CD4-positive, alpha-beta T cell treated with Interleukin-4 for 1 hour (primary cell): ENCODE data around the gene BSG.

ENCODE experiments used
- DNase-seq, 2 donors: peaks; one replicate each; pipeline ENCODE4 v3.0.0-alpha.2; 2020 to 2022

BSG gene

DNA sequence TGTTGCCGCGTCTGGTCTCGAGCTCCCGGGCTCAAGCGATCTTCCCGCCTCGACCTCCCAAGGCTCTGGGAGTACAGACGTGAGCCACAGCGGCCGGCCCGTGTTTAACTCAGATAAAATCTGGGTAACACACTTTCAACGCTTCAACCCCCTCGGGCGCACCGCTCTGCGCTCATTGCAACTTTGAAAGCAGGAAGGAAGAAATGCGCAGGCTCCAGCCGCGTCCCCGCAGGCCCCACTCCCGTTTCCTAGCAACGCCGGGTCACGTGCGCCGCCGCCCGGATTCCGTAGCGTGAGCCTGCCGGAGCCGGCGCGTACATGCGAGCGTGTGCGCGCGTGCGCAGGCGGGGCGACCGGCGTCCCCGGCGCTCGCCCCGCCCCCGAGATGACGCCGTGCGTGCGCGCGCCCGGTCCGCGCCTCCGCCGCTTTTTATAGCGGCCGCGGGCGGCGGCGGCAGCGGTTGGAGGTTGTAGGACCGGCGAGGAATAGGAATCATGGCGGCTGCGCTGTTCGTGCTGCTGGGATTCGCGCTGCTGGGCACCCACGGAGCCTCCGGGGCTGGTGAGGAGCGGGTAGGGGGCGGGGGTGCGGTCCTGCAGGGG, at the start of gene BSG:
BSG (plus strand) TSS at position 457 of the 603 bp plus-strand sequence; CDS start at position 496, 39 bp downstream.
- DNase-seq: peak; percentile 98

DNA sequence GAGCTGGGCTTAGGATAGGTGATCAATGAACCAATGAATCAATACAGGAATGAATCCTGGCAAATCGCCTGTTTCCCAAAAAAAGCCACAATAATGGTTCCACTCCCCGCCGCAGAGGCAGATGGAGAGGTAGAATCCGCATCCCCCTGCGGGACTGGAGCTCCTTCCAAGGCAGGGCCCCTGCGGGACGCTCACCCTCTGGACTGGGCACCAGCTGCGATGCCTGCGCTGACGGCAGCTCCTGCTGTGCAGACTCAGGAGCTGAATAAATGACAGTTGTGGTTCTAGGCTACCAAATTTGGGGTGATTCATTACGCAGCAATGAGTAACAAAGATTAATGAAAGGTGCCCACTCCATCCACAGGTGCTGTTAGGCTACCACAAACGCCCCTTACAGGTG, 49.7 kb upstream of the BSG start:
- DNase-seq: no peak

DNA sequence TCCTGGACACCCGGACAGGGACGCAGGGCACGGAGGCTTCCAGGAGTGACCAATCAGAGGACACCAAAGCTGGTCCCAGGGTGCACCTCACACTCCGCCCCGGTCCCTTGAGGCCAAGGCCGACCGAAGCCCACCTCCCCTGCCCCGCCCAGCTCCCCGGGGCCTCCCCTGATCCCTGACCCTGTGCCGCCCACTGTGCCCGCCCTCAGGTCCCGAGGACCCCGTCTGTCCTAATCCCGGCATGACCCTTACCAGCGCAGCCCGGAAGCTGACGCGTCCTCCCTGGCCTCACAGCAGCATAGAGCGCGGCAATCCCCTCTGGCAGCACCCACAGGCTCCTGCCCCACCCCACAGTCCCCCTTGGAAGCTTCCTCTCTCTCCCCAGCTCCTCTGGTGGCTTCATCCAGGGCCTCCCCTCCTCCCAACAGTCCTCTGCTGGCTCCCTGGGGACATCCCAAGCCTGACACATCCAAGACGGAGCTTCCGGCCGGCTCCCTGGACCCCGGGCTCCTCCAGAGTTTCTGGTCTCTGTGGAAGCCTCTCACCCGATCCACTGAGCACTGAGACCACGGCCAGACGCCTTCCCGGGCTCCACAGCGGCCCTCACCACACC, 48.2 kb upstream of the BSG start:
- DNase-seq: no peak

DNA sequence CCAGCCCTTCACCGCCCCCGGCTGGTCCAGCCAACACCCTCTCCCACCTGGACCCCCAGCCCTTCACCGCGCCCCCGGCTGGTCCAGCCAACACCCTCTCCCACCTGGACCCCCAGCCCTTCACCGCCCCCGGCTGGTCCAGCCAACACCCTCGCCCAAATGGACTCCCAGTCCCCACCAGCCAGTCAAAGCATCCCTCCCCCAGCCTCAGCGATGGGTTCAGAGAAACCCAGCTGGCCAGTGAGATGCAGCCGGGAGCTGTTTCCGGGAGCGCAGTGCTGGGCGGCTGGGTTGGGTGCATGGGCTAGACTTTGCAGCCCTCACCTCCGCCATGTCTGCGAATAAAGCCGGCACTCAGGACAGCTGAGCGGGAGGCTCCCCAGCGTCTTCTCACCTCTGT, 47.4 kb upstream of the BSG start:
- no peak for DNase-seq

DNA sequence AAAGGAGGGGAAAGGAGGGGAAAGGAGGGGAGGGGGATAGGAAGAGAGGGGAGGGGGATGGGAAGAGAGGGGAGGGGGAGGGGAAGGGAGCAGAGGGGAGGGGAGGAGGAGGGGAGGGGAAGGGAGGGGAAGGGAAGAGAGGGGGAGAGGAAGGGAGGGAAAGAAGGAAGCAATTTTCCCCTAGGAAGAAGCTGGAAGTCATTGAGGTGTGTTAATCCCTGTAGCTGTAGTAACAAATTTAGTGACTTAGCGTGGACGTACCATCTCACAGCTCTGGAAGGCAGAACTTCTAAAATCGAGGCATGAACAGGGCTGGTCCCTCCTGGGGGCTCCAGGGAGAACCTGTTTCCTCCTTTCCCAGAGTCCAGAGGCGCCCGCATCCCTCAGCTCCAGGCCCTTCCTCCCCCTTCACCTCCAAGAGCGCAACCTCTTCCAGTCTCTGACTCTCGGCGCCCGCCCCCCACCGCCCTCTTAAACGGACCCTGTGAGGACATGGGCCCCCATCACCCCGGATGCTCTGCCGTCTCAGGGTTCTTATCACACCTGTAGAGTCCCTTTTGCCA, 46.5 kb upstream of the BSG start:
- no peak for DNase-seq

DNA sequence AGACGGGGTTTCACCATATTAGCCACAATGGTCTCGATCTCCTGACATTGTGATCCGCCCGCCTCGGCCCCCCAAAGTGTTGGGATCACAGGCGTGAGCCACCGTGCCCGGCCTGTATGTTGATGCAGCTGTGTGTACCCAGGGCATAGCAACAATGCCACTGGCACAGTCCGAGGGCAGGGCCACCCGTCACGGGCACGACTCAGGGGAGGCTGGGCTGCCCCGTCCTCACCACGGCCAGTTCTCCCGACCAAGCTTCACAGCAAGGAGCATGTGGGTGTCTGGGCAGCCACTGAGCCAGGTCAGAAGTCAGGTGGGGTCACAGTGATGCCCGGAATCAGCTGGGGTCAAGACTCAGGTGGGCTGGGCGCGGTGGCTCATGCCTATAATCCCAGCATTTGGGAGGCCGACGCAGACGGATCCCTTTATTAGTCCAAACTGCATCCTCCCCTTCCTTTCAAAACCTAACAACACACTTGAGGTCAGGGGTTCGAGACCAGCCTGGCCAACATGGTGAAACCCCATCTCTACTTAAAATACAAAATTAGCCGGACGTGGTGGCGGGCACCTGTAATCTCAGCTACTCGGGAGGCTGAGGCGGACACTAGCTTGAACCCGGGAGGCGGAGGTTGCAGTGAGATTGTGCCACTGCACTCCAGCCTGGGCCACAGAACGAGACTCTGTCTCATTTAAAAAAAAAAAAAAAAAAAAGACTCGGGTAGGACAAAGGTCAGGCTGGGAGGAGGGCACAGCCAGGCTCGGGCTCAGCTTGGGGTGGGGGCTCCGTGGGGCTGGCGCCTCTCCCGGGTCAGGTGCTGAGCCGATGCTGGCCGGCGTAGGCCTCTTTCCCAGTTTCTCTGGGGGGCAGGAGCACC, 42.0 kb upstream of the BSG start:
- no peak for DNase-seq

DNA sequence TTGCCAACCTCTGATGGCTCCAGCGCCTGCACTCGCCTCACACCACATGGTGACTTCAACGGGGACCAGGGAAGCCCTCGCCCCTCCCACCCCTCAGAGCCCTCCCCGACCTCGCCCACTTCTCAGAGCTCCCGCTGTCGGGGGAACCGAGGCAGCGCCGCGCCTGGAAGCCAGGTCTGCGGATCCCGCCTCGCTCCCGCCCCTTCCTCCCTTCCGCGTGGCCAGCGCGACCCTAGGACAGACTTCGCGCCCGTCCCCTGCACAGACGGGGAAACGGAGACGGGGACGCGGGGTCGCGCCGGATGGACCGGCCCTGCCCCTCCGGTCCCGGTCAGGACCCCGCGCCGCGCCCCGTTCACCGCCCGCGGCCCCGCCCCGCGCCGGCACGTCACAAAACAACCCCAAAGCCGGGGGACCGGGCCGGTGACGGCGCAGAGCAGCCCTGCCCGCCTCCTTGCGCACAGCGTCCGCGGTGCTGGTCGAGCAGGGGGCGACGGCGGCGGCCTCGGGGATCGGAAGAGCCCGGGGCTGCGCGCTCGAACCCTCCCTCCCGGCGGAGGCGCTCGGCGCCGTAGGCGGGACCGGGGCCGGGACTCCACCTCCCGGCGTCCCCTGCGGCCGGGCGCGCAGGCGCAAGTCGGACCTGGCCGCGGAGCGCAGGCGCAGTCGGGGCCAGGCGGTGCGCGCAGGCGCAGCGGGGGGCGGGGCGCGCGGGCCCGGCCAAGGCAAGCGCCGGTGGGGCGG, 41.2 kb upstream of the BSG start:
- DNase-seq: peak; percentile 86 to 89

DNA sequence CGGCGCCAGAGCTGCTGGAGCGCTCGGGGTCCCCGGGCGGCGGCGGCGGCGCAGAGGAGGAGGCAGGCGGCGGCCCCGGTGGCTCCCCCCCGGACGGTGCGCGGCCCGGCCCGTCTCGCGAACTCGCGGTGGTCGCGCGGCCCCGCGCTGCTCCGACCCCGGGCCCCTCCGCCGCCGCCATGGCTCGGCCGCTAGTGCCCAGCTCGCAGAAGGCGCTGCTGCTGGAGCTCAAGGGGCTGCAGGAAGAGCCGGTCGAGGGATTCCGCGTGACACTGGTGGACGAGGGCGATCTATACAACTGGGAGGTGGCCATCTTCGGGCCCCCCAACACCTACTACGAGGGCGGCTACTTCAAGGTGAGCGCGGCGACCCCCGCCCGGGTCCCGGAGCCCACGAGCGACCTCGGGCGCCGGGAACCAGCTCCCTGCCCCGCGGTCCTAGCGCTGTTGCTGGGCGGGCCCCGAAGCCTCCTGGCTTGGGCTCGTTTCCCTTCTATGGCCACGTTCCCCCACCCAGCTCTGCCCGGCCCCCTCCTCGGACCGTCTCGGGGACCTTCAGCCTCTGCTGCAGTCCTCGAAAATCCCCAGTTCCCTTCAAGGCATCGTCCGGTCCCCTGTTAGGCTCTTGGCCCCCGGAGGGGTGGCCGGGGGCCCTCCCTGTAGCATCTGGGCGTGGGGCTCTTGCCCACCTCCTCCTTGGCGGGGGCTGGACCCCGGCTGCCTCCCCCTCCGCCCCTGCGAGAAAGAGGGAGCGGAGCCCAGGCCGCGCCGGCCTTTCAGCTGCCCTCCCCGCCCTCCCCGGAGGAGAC, 40.4 kb upstream of the BSG start, which contains the start of gene CDC34:
CDC34 (plus strand) TSS at position 8 of the 808 bp plus-strand sequence; CDS start at position 180, 172 bp downstream.
- no peak for DNase-seq

DNA sequence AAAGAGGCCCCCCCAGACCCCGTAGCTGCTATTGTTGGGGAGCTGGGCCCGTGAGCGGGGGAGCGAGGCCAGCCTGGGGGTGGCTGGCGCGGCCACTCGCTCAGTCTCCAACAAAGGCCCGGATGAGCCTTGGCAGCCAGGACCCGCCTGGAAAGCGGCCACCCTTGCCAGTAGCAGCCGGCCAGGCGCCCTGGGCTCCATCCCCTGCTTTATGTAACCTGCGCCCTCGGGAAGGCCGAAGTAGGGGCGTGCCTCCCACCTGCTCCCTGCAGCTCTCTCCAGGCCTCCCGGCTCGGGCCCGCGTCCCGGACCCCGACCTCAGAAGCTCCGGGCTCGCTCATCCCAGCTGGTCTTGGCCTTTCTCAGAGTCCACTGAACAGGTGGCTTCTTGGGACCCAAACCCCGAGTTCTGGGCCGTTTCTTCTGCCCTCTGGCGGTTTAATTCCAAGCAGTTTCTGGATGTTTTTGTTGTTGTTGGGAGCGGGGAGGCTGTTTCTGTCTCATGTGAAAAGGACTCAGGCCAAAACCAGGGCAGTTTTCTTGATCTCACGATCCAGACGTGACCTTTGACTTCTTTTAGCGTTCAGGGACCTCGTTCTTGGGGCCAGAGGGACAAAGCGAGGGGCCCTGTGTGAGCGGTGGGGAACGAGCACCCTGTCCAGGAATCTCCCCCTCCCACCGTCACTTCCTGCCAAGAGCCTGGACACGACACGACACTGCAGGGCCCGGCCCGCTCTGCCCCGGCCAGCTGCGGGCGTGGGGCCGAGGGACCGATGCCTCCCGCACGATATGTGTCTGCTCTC, 39.6 kb upstream of the BSG start:
- peak; percentile 51 to 66 for DNase-seq

DNA sequence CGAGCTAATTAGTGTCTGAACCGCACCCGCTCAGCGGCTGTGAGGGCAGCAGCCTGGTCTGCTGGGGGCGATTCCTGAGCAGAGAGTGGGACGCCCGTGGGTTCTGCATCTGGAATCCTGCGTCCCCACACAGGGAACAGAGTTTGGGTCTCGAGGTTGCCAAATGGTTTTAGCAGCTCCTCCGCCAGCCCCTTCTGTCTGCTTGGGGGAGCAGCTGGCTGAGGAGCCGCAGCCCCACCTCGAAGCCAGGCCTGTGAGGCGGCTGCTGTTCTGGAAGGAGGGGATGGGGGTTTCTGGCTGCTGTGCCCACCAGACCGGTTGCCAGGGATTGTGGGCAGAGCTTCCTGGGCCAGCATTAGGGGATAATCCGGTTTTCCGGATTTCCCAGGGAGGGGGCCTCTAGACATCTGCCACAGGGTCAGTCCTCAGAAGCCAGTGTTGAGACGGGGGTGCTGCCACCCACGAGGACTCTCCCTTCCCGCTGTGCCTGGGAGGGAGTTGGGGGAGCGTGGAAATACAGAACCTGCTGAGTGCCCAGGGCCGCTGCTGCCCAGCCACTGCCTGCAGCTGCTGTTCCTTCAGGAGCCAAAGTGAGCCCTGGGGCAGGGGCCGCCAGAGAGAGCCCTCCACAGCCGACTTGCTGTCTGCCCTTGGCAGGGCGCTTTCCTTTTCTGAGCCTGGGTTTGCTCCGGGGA, 38.9 kb upstream of the BSG start:
- no peak for DNase-seq

DNA sequence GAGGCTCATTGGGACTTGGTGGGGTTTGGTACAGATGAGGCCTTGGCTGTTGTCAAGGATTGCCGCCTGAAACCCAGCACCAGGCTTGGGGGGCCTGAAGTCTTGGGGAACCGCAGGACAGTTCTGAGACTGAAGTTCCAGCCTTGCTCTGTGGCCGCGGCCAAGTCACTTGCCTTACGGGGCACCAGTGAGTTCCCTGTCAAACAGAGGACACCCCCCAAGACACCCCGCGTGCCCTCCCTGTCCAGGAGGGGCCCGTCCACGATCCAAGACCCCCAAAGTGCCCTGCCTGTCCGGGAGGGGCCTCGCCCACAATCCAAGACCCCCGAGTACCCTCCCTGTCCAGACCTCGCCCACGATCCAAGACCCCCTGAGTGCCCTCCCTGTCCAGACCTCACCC, 38.3 kb upstream of the BSG start:
- no peak for DNase-seq

DNA sequence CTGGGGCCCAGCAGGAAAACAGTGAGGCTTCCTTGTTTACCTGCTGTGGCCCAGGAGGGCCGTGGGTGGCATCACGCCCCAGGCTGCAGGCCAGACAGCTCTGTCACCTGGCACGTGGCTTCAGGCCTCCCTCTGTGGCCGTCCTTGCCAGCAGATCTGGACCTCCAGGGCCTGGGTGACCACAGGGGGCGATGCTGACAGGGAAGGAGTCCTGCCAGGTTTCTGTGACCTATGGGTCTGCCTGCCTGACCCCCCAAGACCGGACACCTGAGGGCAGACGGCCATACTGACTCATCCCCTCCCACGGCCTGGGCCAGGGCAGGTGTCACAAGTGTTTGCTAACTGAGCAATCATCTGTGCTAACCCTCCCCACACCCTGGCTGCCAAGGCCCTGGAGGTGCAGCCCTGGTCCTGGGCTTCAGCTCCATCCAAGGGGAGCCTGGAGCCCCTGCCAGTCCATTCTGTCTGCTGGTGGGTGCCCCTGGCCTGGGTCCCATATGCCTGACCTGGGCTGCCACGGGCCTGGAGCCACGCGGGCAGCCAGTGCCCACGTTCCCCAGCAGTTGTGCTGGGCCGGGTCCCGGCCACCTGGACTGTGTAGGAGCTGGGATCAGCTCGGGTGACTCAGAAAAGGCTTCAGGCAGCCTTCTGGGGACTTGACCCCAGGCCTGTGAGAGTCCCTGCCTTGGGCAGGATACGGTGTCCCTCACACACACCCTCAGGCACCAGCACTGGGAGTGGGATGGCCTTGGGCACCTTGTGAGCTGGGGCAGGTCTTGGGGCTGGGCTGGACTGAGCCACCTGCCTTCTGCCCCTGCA, 37.2 kb upstream of the BSG start:
- no peak for DNase-seq

DNA sequence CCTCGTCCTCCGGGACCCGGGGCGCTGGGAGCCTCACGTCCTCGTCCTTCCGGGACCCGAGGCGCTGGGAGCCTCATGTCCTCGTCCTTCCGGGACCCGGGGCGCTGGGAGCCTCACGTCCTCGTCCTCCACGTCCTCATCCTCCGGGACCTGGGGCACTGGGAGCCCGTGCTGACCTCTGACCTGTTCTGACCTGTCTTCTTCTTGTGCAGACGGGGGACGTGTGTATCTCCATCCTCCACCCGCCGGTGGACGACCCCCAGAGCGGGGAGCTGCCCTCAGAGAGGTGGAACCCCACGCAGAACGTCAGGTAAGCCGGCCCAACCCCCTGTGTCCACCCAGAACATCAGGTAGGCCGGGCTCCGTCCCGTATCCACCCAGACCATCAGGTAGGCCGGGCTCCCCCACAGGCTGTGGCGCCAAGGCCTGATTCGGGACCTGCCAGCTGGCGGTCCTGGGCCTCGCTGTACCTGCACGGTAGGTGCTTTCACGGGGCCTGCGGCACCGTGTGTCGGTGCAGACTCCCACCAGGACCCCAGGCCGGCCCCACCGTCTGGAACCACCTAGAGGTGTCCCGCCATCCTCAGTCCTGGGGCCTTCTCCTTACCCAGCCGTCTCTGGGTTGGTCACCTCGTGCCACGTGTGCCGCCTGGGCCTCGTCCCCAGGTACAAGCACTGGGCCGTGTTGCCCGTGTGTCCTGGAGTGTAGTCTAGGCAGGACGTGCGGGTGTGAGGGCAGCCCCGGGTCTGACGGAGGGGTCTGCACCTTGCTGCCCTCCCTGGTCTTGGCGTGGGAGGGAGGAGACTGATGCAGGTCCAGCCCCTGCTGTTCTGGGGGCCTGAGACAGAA, 36.1 kb upstream of the BSG start:
- DNase-seq: no peak

DNA sequence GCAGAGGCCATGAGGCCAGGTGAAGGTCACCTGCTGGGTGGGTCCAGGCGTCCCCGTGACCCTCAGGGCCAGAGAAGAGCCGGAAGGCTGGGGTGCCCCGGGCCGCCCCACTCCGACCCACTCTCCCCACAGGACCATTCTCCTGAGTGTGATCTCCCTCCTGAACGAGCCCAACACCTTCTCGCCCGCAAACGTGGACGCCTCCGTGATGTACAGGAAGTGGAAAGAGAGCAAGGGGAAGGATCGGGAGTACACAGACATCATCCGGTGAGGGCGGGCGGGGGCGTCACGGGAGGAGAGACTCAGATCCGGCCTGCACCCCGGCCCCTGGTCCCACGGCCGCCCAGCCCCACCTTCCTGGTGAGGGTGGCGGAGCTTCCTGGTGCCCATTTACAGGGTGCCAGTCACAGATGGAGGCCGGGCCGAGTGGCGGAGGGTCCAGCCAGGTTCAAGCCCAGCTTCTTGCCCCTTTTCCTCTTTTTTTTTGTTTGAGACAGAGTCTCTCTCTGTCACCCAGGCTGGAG, 35.5 kb upstream of the BSG start:
- no peak for DNase-seq

DNA sequence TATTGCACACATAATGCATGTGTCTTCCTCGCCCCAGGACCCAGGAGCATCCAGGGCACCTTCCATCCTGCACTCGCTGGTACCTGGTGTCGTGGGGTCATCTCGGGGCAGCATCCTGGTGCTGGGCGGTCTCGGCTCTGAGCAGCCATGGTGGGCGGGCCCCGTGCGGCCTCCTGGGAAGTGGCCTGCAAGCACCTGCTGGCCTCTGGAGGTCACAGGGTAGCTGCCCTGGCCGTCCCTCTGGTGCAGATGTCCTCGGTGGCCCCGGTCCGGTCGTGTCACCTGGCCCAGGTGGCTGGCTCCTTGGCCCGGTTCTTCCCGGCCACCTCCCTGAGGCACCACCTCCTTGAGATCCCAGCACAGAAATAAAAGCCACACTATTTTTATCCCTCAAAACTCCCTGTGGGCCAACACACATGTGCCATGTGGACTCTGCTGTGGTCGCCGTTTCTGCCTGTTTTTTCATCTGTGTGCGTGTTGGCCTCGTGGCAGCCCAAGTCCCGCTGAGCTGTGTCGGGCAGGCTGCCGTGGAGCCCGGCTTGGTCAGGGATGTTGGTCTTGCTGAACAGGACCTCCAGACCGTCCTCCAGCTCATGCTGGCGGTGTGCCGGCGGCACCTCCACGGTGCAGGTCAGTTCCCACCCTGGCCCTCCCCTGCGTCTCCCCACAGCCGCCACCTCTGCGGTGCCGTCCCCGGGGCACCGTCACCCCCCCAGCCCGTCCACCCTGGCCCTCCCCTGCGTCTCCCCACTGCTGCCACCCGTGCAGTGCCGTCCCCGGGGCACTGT, 33.6 kb upstream of the BSG start:
- no peak for DNase-seq

DNA sequence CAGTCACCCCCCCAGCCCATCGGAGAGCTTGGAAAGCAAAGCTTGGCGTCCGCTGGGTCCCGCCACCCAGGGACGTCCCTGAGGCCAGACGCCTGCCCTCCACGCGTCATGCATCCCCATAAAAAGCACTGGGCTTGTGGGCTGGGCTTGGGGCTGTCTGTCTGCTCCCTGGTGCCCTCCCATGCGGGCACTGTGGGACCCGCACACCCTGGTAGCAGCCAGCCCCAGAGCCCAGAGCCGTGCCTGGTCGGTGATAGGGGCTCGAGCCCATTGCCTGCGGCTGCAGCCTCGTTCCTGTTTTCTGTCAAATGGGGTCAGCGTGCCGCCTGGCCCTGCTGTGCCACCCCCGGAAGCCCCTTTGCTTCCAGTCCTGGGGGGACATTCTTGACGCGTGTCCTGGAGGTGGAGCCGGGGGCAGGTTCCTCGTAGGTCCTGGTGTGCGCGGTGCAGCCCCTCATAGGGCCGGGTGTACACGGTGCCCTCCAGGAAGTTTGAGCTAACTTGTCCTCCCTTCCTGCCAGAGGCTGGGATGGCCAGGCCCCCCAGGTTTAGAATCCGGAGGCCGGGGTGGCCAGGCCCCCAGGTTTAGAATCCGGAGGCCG, 32.9 kb upstream of the BSG start:
- no peak for DNase-seq
